Glutamatergic neuron (in vitro differentiated cells): Measurements from ENCODE around the gene MYO5C. TPM values are rescaled to one million over a fixed set of nuclear protein-coding genes. Genes with fewer than 3 reads are reported as not detected.

Experiments used
- DNase-seq: peaks from one replicate; pipeline ENCODE4 v3.0.0; 2022
- H3K27ac Mint-ChIP-seq: one replicate; pipeline ENCODE4 v1.8.0; 2020; ENCODE audit warnings: mild to moderate bottlenecking, mixed read lengths, inconsistent platforms; ENCODE audit not compliant: unreplicated experiment
- H3K27me3 Mint-ChIP-seq: one replicate; pipeline ENCODE4 v1.8.0; 2020; ENCODE audit warnings: mild to moderate bottlenecking, moderate library complexity, mixed read lengths, inconsistent platforms; ENCODE audit not compliant: unreplicated experiment
- H3K36me3 Mint-ChIP-seq: one replicate; pipeline ENCODE4 v1.8.0; 2020; ENCODE audit warnings: mild to moderate bottlenecking, mixed read lengths, inconsistent platforms; ENCODE audit not compliant: unreplicated experiment
- H3K4me1 Mint-ChIP-seq: one replicate; pipeline ENCODE4 v1.8.0; 2020; ENCODE audit warnings: mild to moderate bottlenecking, low read depth, mixed read lengths, inconsistent platforms; ENCODE audit not compliant: unreplicated experiment
- H3K4me3 Mint-ChIP-seq: one replicate; pipeline ENCODE4 v1.8.0; 2020; ENCODE audit warnings: mild to moderate bottlenecking, mixed read lengths, inconsistent platforms; ENCODE audit not compliant: unreplicated experiment
- H3K9me3 Mint-ChIP-seq: one replicate; pipeline ENCODE4 v1.8.0; 2020; ENCODE audit warnings: mild to moderate bottlenecking, moderate library complexity, mixed read lengths, inconsistent platforms; ENCODE audit not compliant: unreplicated experiment
- CTCF ChIP-seq: fragments of 200-600 bp; sonication (generic); IDR thresholded peaks from one replicate; pipeline ENCODE4 v1.5.0; 2021; ENCODE audit not compliant: partially characterized antibody, unreplicated experiment
- total RNA-seq: library from RNA; stranded (reverse); fragmentation: NEBNext Ultra II Directional; extraction: Animal tissue kit (Norgen Biotek cat#: 25700); gene quantifications from one replicate; pipeline ENCODE4 v1.2.1, GENCODE V29; 2021; ENCODE audit not compliant: unreplicated experiment

The MYO5C gene
- total RNA-seq, 1 donor from 2014 or later, result 0.66 TPM

DNA sequence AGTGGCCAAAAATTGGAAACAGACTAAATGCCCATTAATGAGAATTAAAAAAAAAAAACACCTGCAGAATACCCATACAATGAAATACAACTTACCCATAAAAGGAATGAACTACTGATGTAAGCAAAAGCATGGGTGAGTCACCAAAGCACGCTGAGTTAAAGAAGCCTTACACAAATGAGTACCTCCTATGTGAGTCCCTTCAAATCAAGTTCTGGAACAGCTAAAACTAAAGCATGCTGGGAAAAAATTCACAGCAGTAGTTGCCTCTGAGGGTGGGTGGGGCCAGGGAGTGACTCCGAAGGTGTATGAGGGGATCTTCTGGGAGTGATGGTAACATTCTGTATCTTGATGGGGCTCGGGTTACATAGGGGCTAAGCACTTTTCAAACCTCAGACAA lies 11.4 kb downstream of the MYO5C start:
- H3K4me1 Mint-ChIP-seq, result peaks cover 9% of the 10 kb centered on the region
- peaks cover 5% of the 10 kb centered on the region for H3K9me3 Mint-ChIP-seq
- H3K4me3 Mint-ChIP-seq, result no peak overlapping the region
- H3K27ac Mint-ChIP-seq, result no peak overlapping the region
- H3K27me3 Mint-ChIP-seq, result peaks cover 4% of the 10 kb centered on the region
- H3K36me3 Mint-ChIP-seq, result no peaks in the 10 kb centered on the region
- DNase-seq, result no peak
- no peak for TF ChIP-seq CTCF

DNA sequence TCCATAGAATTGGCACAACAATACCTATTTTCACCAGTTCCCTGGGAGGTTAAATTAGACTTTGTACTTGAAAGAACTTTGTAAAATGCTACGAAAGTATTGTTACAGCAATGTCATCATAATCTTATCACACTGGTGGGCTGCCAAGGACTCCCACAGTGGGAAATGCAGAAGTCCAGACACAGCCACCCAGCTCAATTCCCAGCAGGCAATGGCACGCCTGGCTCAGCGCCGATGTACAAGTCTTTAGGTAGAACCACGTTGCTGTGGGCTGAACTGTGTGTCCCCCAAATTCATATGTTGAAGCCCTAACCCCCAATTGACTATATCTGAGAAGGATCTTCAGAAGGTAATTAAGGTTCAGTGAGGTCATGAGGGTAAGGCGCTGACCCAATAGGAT lies 12.3 kb downstream of the MYO5C start:
- no peak for DNase-seq

DNA sequence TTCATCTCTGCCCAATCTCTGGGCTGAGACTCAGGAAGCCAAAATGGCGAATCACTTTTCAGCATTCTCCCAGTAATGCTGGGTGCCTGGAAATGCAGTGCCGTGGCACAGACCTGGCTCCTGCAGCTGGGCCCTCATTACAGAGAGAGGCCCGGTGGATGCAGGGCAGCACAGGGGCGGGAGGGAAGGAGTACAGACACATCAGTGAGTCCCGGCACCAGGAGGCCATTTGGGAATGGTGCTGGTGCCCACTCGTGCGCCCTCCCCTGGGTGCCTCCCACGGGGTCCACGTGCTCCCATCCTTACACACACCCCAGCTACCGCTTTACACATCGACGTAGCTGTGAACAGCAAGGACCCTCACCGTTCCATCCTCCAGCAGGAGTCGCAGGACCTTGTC lies 13.2 kb downstream of the MYO5C start:
- DNase-seq, result no peak
- no peak for TF ChIP-seq CTCF
- Mint-ChIP-seq H3K9me3 (peaks cover 4% of the 10 kb centered on the region), H3K36me3 (no peaks in the 10 kb centered on the region), H3K4me3 (no peak overlapping the region), H3K27ac (no peak overlapping the region), H3K27me3 (peaks cover 1% of the 10 kb centered on the region), H3K4me1 (peaks cover 13% of the 10 kb centered on the region)

More for the DNA sequence above, 12.3 kb downstream of the MYO5C start:
- Mint-ChIP-seq H3K36me3 (no peaks in the 10 kb centered on the region), H3K9me3 (peaks cover 4% of the 10 kb centered on the region), H3K27ac (no peak overlapping the region), H3K27me3 (peaks cover 4% of the 10 kb centered on the region), H3K4me1 (peaks cover 9% of the 10 kb centered on the region), H3K4me3 (no peak overlapping the region)
- TF ChIP-seq CTCF, result no peak

GRCh38 chr15:52281085-52282035 lies 14.2 kb downstream of the MYO5C start:
- no peak overlapping the region for H3K27ac Mint-ChIP-seq
- H3K9me3 Mint-ChIP-seq, result peaks cover 4% of the 10 kb centered on the region
- H3K36me3 Mint-ChIP-seq, result no peaks in the 10 kb centered on the region
- H3K4me1 Mint-ChIP-seq, result peaks cover 14% of the 10 kb centered on the region
- H3K4me3 Mint-ChIP-seq, result no peak overlapping the region
- peaks cover 1% of the 10 kb centered on the region for H3K27me3 Mint-ChIP-seq
- no peak for TF ChIP-seq CTCF
- DNase-seq, result no peak
